Measurements from ENCODE around the gene DCDC2B. TPM values are rescaled to one million over a fixed set of nuclear protein-coding genes. Genes with fewer than 3 reads are reported as not detected.

The DCDC2B gene
- total and polyA plus RNA-seq, 9 of the 15 experiments (the other 6 are each of a cell fraction or from before 2014, with no cell fraction given), result not detected

DNA sequence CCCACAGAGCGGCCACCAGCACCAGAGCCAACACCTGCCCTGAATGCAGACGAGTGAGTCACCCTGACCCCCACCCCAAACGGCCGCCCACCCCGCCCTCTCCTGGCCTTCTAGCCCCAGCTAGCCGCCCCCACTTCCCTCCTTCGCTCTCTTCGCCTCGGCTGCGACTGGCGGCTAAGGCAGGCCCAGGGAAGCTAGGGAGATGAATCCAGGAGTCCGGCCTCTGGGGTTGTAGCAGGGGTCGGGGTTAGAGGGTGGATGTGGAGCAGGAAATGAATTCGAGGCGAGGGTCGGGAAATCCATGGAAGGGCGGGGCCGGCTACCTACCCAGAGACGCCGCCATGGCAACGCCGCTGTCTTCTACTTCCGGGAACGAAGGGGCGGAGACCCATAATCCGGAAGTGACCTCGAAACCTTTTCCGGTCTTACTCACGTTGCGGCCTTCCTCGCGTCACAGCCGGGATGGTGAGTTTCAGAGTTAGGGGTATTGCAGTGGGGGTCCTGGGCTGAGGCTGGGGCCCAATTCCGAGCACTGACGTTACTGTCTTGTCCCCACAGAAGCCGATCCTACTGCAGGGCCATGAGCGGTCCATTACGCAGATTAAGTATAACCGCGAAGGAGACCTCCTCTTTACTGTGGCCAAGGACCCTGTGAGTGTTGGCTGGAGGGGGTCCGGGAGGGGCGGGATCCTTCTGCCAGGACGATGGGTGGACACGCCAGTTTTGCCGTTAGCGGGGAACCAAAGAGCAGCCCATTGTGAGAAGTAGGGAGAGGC lies 13.3 kb downstream of the DCDC2B start, which contains the start of the genes EIF3I and TMEM234 (continued):
- TF ChIP-seq, protein P1, sequence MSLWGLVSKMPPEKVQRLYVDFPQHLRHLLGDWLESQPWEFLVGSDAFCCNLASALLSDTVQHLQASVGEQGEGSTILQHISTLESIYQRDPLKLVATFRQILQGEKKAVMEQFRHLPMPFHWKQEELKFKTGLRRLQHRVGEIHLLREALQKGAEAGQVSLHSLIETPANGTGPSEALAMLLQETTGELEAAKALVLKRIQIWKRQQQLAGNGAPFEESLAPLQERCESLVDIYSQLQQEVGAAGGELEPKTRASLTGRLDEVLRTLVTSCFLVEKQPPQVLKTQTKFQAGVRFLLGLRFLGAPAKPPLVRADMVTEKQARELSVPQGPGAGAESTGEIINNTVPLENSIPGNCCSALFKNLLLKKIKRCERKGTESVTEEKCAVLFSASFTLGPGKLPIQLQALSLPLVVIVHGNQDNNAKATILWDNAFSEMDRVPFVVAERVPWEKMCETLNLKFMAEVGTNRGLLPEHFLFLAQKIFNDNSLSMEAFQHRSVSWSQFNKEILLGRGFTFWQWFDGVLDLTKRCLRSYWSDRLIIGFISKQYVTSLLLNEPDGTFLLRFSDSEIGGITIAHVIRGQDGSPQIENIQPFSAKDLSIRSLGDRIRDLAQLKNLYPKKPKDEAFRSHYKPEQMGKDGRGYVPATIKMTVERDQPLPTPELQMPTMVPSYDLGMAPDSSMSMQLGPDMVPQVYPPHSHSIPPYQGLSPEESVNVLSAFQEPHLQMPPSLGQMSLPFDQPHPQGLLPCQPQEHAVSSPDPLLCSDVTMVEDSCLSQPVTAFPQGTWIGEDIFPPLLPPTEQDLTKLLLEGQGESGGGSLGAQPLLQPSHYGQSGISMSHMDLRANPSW (CRISPR knock-in tag; IDR thresholded peaks at IDR 0.05), result no peak
- peak; percentile 97 for TF ChIP-seq POLR2A (conservative IDR thresholded peaks at IDR 0.05)
- TF ChIP-seq, protein P2, sequence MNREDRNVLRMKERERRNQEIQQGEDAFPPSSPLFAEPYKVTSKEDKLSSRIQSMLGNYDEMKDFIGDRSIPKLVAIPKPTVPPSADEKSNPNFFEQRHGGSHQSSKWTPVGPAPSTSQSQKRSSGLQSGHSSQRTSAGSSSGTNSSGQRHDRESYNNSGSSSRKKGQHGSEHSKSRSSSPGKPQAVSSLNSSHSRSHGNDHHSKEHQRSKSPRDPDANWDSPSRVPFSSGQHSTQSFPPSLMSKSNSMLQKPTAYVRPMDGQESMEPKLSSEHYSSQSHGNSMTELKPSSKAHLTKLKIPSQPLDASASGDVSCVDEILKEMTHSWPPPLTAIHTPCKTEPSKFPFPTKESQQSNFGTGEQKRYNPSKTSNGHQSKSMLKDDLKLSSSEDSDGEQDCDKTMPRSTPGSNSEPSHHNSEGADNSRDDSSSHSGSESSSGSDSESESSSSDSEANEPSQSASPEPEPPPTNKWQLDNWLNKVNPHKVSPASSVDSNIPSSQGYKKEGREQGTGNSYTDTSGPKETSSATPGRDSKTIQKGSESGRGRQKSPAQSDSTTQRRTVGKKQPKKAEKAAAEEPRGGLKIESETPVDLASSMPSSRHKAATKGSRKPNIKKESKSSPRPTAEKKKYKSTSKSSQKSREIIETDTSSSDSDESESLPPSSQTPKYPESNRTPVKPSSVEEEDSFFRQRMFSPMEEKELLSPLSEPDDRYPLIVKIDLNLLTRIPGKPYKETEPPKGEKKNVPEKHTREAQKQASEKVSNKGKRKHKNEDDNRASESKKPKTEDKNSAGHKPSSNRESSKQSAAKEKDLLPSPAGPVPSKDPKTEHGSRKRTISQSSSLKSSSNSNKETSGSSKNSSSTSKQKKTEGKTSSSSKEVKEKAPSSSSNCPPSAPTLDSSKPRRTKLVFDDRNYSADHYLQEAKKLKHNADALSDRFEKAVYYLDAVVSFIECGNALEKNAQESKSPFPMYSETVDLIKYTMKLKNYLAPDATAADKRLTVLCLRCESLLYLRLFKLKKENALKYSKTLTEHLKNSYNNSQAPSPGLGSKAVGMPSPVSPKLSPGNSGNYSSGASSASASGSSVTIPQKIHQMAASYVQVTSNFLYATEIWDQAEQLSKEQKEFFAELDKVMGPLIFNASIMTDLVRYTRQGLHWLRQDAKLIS (CRISPR knock-in tag; IDR thresholded peaks at IDR 0.05), result peak; percentile 59; the same call in 1 of the 2 replicates
- TF ChIP-seq PHB (CRISPR knock-in tag; IDR thresholded peaks at IDR 0.05), result no peak
- TF ChIP-seq RBM17 (IDR thresholded peaks at IDR 0.05; ENCODE audit: borderline replicate concordance, low read depth, low read length), result no peak
- no peak for TF ChIP-seq GATAD2A (IDR thresholded peaks at IDR 0.05)
- TF ChIP-seq RBFOX2 (IDR thresholded peaks at IDR 0.05; ENCODE audit: low read depth, low read length), result peak; percentile 94
- TF ChIP-seq RAD51 (IDR thresholded peaks at IDR 0.05; ENCODE audit: borderline replicate concordance, low read depth), result no peak
- TF ChIP-seq, protein P3, sequence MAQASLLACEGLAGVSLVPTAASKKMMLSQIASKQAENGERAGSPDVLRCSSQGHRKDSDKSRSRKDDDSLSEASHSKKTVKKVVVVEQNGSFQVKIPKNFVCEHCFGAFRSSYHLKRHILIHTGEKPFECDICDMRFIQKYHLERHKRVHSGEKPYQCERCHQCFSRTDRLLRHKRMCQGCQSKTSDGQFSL (CRISPR knock-in tag; IDR thresholded peaks at IDR 0.05), result no peak
- TF ChIP-seq, protein P3 (tag; IDR thresholded peaks at IDR 0.05), result no peak
- no peak for TF ChIP-seq ZNF586 (CRISPR knock-in tag; conservative IDR thresholded peaks at IDR 0.05)
- TF ChIP-seq NCOA4 (IDR thresholded peaks at IDR 0.05; ENCODE audit: partially characterized antibody), result no peak
- TF ChIP-seq, protein P4, sequence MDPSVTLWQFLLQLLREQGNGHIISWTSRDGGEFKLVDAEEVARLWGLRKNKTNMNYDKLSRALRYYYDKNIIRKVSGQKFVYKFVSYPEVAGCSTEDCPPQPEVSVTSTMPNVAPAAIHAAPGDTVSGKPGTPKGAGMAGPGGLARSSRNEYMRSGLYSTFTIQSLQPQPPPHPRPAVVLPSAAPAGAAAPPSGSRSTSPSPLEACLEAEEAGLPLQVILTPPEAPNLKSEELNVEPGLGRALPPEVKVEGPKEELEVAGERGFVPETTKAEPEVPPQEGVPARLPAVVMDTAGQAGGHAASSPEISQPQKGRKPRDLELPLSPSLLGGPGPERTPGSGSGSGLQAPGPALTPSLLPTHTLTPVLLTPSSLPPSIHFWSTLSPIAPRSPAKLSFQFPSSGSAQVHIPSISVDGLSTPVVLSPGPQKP (CRISPR knock-in tag; IDR thresholded peaks at IDR 0.05), result no peak
- TF ChIP-seq, protein P5, sequence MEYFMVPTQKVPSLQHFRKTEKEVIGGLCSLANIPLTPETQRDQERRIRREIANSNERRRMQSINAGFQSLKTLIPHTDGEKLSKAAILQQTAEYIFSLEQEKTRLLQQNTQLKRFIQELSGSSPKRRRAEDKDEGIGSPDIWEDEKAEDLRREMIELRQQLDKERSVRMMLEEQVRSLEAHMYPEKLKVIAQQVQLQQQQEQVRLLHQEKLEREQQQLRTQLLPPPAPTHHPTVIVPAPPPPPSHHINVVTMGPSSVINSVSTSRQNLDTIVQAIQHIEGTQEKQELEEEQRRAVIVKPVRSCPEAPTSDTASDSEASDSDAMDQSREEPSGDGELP (CRISPR knock-in tag; IDR thresholded peaks at IDR 0.05; ENCODE audit: borderline replicate concordance), result peak; percentile 74
- no peak for TF ChIP-seq SNRNP70 (optimal IDR thresholded peaks at IDR 0.05; ENCODE audit: low read depth, low read length)
- TF ChIP-seq XRCC5 (IDR thresholded peaks at IDR 0.05; ENCODE audit: low read depth, low read length), result no peak
- no peak for TF ChIP-seq KDM1A (IDR thresholded peaks at IDR 0.05)
- peak; percentile 88 for TF ChIP-seq POLR2G (IDR thresholded peaks at IDR 0.05; ENCODE audit: low read depth, low read length)
- TF ChIP-seq, protein P6, sequence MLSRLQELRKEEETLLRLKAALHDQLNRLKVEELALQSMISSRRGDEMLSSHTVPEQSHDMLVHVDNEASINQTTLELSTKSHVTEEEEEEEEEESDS (CRISPR knock-in tag; IDR thresholded peaks at IDR 0.05), result no peak

Data from K562 (cell line).